Parathyroid adenoma (tissue), 2 donors: ENCODE results near the gene DNAJC6.

Source experiments
- H2AFZ ChIP-seq: fragments of 300-600 bp; sonication (generic); one replicate; pipeline ENCODE4 v1.7.0; 2017; ENCODE audit warnings: antibody characterized with exemption, mild to moderate bottlenecking
- H3K27ac ChIP-seq: fragments of 300-600 bp; sonication (generic); one replicate; pipeline ENCODE4 v1.7.0; 2017
- H3K27me3 ChIP-seq: fragments of 300-600 bp; sonication (generic); one replicate; pipeline ENCODE4 v1.7.0; 2017; ENCODE audit warnings: low read length; ENCODE audit not compliant: control insufficient read depth, insufficient read depth
- H3K36me3 ChIP-seq: fragments of 300-600 bp; sonication (generic); one replicate; pipeline ENCODE4 v1.7.0; 2017; ENCODE audit warnings: low read length; ENCODE audit not compliant: control insufficient read depth, insufficient read depth
- H3K4me1 ChIP-seq: fragments of 300-600 bp; sonication (generic); one replicate; pipeline ENCODE4 v1.7.0; 2017; ENCODE audit warnings: control low read depth
- H3K4me2 ChIP-seq: fragments of 300-600 bp; sonication (generic); one replicate; pipeline ENCODE4 v1.7.0; 2017; ENCODE audit warnings: low read length
- H3K4me3 ChIP-seq: fragments of 300-600 bp; sonication (generic); one replicate; pipeline ENCODE4 v1.7.0; 2017; ENCODE audit warnings: low read depth, low read length
- H3K79me2 ChIP-seq: fragments of 300-600 bp; sonication (generic); one replicate; pipeline ENCODE4 v1.7.0; 2017; ENCODE audit warnings: control low read depth
- H3K9ac ChIP-seq: fragments of 300-600 bp; sonication (generic); one replicate; pipeline ENCODE4 v1.7.0; 2017; ENCODE audit warnings: mild to moderate bottlenecking
- H3K9me3 ChIP-seq: fragments of 300-600 bp; sonication (generic); one replicate; pipeline ENCODE4 v1.7.0; 2017; ENCODE audit warnings: low read length; ENCODE audit not compliant: control insufficient read depth
- TF ChIP-seq, protein P1 (sequence below): fragments of 300-600 bp; sonication (generic); IDR thresholded peaks from one replicate; pipeline ENCODE4 v1.7.0; 2017; ENCODE audit warnings: antibody characterized with exemption, mild to moderate bottlenecking
- donor health status: primary hyperparathyroidism.

Gene DNAJC6

GRCh38 chr1:65425006-65425405, 115.7 kb downstream of the DNAJC6 start:
- H3K9me3 ChIP-seq: no peaks in the 10 kb centered on the region
- no peak overlapping the region for H3K4me2 ChIP-seq
- H3K4me1 ChIP-seq: no peaks in the 10 kb centered on the region
- H3K79me2 ChIP-seq: peaks cover 14% of the 10 kb centered on the region
- TF ChIP-seq, protein P1, sequence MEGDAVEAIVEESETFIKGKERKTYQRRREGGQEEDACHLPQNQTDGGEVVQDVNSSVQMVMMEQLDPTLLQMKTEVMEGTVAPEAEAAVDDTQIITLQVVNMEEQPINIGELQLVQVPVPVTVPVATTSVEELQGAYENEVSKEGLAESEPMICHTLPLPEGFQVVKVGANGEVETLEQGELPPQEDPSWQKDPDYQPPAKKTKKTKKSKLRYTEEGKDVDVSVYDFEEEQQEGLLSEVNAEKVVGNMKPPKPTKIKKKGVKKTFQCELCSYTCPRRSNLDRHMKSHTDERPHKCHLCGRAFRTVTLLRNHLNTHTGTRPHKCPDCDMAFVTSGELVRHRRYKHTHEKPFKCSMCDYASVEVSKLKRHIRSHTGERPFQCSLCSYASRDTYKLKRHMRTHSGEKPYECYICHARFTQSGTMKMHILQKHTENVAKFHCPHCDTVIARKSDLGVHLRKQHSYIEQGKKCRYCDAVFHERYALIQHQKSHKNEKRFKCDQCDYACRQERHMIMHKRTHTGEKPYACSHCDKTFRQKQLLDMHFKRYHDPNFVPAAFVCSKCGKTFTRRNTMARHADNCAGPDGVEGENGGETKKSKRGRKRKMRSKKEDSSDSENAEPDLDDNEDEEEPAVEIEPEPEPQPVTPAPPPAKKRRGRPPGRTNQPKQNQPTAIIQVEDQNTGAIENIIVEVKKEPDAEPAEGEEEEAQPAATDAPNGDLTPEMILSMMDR: no peak
- H3K27me3 ChIP-seq: no peaks in the 10 kb centered on the region
- H3K27ac ChIP-seq: no peak overlapping the region
- no peak overlapping the region for H3K4me3 ChIP-seq
- no peak overlapping the region for H3K9ac ChIP-seq
- H3K36me3 ChIP-seq: no peaks in the 10 kb centered on the region
- H2AFZ ChIP-seq: no peak overlapping the region

GRCh38 chr1:65425697-65426096, 116.4 kb downstream of the DNAJC6 start:
- H3K79me2 ChIP-seq: peaks cover 14% of the 10 kb centered on the region
- H2AFZ ChIP-seq: no peak overlapping the region
- H3K4me1 ChIP-seq: no peaks in the 10 kb centered on the region
- no peaks in the 10 kb centered on the region for H3K36me3 ChIP-seq
- H3K4me2 ChIP-seq: no peak overlapping the region
- H3K9ac ChIP-seq: no peak overlapping the region
- TF ChIP-seq, protein P1: no peak
- H3K27ac ChIP-seq: no peak overlapping the region
- no peaks in the 10 kb centered on the region for H3K9me3 ChIP-seq
- no peak overlapping the region for H3K4me3 ChIP-seq
- no peaks in the 10 kb centered on the region for H3K27me3 ChIP-seq

GRCh38 chr1:65429078-65429477, 119.7 kb downstream of the DNAJC6 start:
- Histone ChIP-seq H2AFZ (no peak overlapping the region), H3K9me3 (no peaks in the 10 kb centered on the region), H3K4me1 (peaks cover 9% of the 10 kb centered on the region), H3K4me2 (no peak overlapping the region), H3K79me2 (peaks cover under 1% of the 10 kb centered on the region), H3K27me3 (no peaks in the 10 kb centered on the region), H3K9ac (no peak overlapping the region), H3K27ac (peak overlapping the region; percentile 74), H3K4me3 (no peak overlapping the region), H3K36me3 (no peaks in the 10 kb centered on the region)
- TF ChIP-seq, protein P1: no peak

GRCh38 chr1:65429806-65430205, 120.5 kb downstream of the DNAJC6 start:
- H3K4me1 ChIP-seq: peaks cover 9% of the 10 kb centered on the region
- H3K4me2 ChIP-seq: no peak overlapping the region
- no peaks in the 10 kb centered on the region for H3K36me3 ChIP-seq
- TF ChIP-seq, protein P1: no peak
- no peaks in the 10 kb centered on the region for H3K79me2 ChIP-seq
- no peaks in the 10 kb centered on the region for H3K9me3 ChIP-seq
- no peak overlapping the region for H3K9ac ChIP-seq
- H3K27ac ChIP-seq: peak overlapping the region; percentile 74
- no peak overlapping the region for H3K4me3 ChIP-seq
- H3K27me3 ChIP-seq: no peaks in the 10 kb centered on the region
- H2AFZ ChIP-seq: no peak overlapping the region

DNA sequence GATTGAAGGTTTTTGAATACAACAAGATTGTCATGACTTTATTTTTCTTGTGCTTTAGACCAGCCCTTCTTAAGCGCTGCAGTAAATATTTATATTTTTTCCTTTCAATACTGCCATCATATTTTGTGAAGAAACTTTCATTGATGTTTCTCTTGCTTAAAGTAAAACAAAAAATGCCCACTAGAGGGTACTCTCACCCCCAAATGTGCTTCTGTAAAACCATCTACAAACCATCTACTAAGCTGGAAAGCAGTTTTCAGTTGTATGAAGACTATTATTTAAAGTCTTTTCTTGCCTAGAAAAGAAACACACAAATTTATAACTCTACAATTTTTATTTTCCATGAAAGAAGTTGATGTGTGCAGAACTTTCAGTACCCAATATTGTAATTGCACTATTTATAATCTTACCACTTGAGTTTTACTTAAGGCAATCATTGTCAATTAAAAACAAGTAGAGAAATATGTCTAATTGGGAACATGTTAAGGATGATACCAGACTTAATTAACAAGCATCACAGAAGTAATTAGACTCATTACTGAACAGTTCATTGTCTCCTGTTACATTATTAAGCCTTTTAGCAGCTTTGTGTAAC, 121.9 kb downstream of the DNAJC6 start:
- H3K27ac ChIP-seq: no peak overlapping the region
- H3K79me2 ChIP-seq: no peaks in the 10 kb centered on the region
- H3K4me2 ChIP-seq: no peak overlapping the region
- H3K9ac ChIP-seq: no peak overlapping the region
- H2AFZ ChIP-seq: no peak overlapping the region
- H3K4me1 ChIP-seq: peaks cover 15% of the 10 kb centered on the region
- H3K27me3 ChIP-seq: no peaks in the 10 kb centered on the region
- no peaks in the 10 kb centered on the region for H3K9me3 ChIP-seq
- H3K36me3 ChIP-seq: no peaks in the 10 kb centered on the region
- TF ChIP-seq, protein P1: peak; percentile 55
- no peak overlapping the region for H3K4me3 ChIP-seq
